KOPT-K1 (cell line): Measurements from ENCODE around the gene CHMP1B.

Experiments used
- H3K27ac ChIP-seq: fragments of 200-600 bp; sonication (generic); 2 replicates; pipeline ENCODE4 v1.5.1; 2016; ENCODE audit warnings: antibody characterized with exemption, mild to moderate bottlenecking, low read depth, low read length; ENCODE audit not compliant: poor library complexity, severe bottlenecking
- H3K36me3 ChIP-seq: fragments of 200-600 bp; sonication (generic); 2 replicates; pipeline ENCODE4 v1.5.1; 2017; ENCODE audit warnings: antibody characterized with exemption, mild to moderate bottlenecking, low read length, moderate library complexity; ENCODE audit not compliant: insufficient read depth
- H3K9me3 ChIP-seq: fragments of 200-600 bp; sonication (generic); 2 replicates; pipeline ENCODE4 v1.5.1; 2017; ENCODE audit warnings: antibody characterized with exemption, low read length, mild to moderate bottlenecking; ENCODE audit not compliant: insufficient read depth, poor library complexity, severe bottlenecking

CHMP1B gene

DNA sequence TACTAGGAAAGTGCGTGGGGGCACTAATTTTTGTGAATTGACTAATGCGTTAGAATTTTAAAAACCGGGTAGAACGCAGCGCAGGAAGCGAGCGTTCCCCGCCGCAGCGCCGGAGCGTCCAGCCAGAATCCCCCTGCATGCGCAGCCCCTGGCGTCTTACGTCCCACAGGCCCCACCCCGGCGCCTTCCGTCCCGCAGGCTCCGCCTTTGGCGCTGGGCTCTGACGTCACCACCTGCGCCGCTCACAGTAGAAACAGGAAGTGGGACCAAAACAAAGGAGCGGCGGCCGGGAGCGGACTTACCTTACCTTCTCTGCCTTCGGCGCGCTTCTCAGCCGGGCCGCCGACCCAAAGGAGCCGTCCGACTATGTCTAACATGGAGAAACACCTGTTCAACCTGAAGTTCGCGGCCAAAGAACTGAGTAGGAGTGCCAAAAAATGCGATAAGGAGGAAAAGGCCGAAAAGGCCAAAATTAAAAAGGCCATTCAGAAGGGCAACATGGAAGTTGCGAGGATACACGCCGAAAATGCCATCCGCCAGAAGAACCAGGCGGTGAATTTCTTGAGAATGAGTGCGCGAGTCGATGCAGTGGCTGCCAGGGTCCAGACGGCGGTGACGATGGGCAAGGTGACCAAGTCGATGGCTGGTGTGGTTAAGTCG lies at the start of gene CHMP1B:
CHMP1B (plus strand) TSS at position 268 of the 660 bp plus-strand sequence; CDS start at position 367, 99 bp downstream.
- H3K9me3 ChIP-seq = no peaks in the 10 kb centered on the region
- H3K27ac ChIP-seq = peak within 1 kb of the TSS; percentile 69
- peaks cover 11% of the 10 kb centered on the region for H3K36me3 ChIP-seq

DNA sequence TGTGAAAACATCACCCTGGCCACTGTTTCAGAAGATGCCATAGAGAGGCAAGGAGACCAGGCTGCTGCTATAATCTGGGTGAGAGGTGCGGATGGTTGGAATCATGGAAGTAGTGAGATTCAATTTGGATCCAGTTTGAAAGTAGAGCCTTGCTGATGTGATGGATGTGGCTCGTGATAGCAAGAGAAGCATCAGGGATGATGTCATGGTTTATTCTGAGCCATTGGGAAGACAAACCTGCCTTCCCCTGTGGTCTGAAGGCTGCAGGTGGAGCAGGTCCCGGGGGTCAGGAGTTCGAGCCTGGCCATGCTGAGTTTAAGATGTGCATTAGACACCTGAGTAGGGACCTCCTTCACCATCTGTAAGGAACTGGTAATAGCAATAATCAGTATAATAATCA lies 49.6 kb upstream of the CHMP1B start:
- Histone ChIP-seq H3K27ac (no peak overlapping the region), H3K36me3 (no peaks in the 10 kb centered on the region), H3K9me3 (no peaks in the 10 kb centered on the region)

DNA sequence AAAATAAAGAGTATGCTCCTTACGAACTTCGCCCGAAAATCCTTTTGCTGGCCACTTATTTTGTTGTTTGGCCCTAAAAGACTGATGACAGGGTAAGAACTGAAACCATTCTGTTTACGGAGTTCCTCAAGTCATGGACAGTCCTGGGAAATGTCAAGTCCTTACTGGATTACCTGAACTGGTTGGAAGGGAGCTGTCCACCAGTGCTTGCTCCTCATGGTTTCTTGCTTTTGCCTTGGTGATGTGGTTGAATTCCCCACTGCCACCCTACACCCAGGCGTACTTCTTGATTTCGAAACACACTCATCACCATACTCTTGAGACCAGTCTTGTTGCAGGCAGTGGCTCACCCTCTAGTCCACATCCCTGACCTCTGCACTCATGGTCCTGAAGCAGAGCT lies 49.1 kb upstream of the CHMP1B start:
- Histone ChIP-seq H3K9me3 (no peaks in the 10 kb centered on the region), H3K27ac (no peak overlapping the region), H3K36me3 (no peaks in the 10 kb centered on the region)

DNA sequence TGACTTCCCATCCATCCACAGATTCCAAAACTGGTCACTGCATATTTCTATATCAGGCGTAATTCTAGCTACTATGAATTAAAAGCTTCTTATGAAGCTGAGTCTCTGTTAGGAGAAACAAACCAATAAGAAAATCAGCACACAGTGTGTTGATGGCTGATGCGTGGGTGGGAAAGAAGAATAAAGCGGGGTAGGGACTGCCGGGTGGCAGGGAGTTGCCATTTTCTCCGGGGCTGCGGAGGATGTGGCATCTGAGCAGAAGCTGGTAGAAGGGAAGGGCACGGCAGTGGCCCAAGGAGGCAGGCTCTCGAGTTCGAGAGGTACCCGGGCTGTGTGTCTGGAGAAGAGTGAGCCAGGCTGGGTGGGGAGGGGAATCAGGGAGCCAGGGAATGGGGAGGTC lies 48.6 kb upstream of the CHMP1B start:
- Histone ChIP-seq H3K36me3 (no peaks in the 10 kb centered on the region), H3K9me3 (no peaks in the 10 kb centered on the region), H3K27ac (no peak overlapping the region)

DNA sequence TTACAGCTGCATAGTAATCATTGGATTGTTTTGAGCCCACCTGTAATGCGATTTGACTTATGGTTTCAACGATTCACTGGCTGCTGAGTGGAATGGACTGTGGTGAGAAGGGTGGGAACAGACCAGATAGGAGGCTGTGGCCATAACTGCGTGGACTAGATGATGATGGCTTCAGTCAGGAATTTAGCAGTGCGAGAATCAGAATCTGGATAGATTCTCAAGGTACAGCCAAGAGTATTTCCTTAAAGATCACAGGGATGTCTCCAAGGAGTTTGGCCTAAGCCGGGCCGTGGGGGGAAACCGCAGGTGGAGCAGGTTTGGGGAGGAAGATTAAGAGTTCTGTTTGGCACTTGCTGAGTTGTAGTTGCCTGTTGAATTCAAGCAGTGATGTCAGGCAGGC lies 44.0 kb upstream of the CHMP1B start:
- Histone ChIP-seq H3K27ac (no peak overlapping the region), H3K36me3 (no peaks in the 10 kb centered on the region), H3K9me3 (no peaks in the 10 kb centered on the region)

- H3K36me3 ChIP-seq = no peaks in the 10 kb centered on the region
- no peak overlapping the region for H3K27ac ChIP-seq
- no peaks in the 10 kb centered on the region for H3K9me3 ChIP-seq
Measured at GRCh38 chr18:11808001-11808855, 43.0 kb upstream of the CHMP1B start.

- Histone ChIP-seq H3K27ac (no peak overlapping the region), H3K36me3 (no peaks in the 10 kb centered on the region), H3K9me3 (no peaks in the 10 kb centered on the region)
Measured at GRCh38 chr18:11809895-11810294, 41.3 kb upstream of the CHMP1B start.

- Histone ChIP-seq H3K27ac (no peak overlapping the region), H3K9me3 (no peaks in the 10 kb centered on the region), H3K36me3 (no peaks in the 10 kb centered on the region)
Measured at GRCh38 chr18:11810379-11810778, 40.8 kb upstream of the CHMP1B start.

DNA sequence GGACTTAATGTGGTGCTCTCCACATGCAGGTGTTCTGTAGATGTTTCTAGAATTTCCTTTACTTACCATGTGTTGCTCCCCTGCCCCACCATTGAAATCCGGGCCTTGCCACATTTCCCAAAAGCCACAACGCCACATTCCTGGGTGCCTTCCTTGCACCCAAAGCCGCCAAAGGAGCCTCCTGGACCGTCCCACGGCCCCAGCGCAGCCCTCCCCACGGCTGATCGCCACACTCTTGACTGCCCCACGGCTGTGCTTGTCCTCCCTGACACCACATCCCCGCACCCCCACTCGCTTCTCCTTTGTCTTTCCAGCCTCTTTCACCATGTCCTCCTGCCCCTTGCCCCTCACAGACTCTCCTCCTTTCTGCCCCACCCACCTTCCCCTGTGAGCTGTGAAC lies 40.2 kb upstream of the CHMP1B start:
- no peaks in the 10 kb centered on the region for H3K36me3 ChIP-seq
- H3K27ac ChIP-seq = no peak overlapping the region
- H3K9me3 ChIP-seq = no peaks in the 10 kb centered on the region

- no peak overlapping the region for H3K27ac ChIP-seq
- H3K36me3 ChIP-seq = no peaks in the 10 kb centered on the region
- H3K9me3 ChIP-seq = peaks cover 5% of the 10 kb centered on the region
Measured at GRCh38 chr18:11817229-11817628, 34.0 kb upstream of the CHMP1B start.

DNA sequence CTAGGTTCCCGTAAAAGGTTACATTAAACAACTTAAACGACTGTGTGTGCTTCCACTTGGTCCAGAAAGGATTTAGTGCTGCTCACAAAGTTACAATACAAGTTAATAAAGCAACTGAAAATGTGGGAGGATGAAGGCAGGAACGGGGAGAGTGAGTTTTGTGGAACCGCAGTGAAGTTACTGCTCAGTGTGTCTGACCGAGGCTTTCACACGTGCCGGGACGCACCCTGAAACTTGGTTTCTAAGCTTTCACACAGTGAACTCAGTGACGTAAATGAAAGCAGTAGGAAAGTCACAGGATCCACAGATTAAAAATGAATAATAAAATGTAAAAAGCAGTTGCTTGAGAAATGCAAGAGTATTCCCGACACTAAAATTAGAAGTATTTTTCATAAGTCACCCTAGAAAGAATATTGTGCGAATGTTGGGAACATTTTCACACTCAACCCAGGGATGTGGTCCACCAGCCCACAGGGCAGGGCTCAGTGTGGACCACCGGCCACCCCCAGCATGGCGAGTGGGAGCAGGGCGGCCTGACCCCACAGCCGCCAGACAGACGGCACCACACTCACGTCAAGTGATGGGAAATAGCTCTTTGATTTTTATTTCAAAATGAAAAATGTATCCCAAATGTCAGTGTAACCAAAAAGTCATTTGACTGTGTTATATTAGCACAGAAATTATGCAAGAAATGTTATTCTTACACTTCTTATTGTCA lies 32.6 kb upstream of the CHMP1B start:
- Histone ChIP-seq H3K36me3 (no peaks in the 10 kb centered on the region), H3K27ac (no peak overlapping the region), H3K9me3 (peaks cover 5% of the 10 kb centered on the region)

DNA sequence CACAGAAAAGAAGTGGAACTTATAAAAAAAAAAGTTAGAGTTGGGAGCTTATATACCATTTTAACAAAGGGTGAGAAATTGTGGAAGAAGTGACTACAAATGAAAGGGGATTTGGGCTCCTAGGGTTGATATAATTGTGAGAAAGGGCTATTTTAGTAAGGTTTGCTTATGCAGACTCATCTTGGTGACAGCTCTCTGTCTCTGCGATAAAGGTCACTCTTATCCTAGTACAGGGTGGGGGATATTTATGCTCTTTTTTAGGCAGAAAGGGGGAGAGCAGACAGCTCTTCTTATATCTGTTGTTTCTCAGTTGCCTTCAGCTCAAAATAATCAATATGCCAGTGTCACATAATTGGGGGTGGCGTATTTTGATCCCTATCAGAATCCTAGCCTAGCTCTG lies 31.3 kb upstream of the CHMP1B start:
- H3K27ac ChIP-seq = no peak overlapping the region

DNA sequence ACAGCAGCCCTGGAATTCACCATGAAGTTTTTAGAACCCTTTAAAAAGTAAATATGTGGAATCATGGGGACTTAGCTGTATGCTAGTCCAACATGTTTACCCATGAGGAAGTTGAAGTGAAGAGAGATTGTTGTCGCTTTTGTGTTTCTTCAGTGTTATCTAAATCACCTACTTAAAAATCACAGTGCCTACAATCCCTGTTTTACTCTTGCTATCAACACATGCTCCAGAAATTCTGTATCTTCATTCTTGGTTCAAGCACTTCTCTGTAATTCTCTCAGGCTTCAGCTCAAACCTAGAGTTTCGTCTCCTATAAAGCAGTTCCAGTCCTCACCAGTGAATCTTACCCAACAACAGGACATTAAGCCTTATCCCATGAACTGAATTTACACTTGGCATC lies 30.5 kb upstream of the CHMP1B start:
- no peak overlapping the region for H3K27ac ChIP-seq
- H3K9me3 ChIP-seq = peaks cover 5% of the 10 kb centered on the region
- H3K36me3 ChIP-seq = no peaks in the 10 kb centered on the region

More for the DNA sequence above, 31.3 kb upstream of the CHMP1B start:
- peaks cover 5% of the 10 kb centered on the region for H3K9me3 ChIP-seq
- no peaks in the 10 kb centered on the region for H3K36me3 ChIP-seq

- H3K36me3 ChIP-seq = no peaks in the 10 kb centered on the region
- peaks cover 5% of the 10 kb centered on the region for H3K9me3 ChIP-seq
- no peak overlapping the region for H3K27ac ChIP-seq
Measured at GRCh38 chr18:11821208-11821607, 30.0 kb upstream of the CHMP1B start.

- Histone ChIP-seq H3K36me3 (no peaks in the 10 kb centered on the region), H3K9me3 (peaks cover 5% of the 10 kb centered on the region), H3K27ac (no peak overlapping the region)
Measured at GRCh38 chr18:11821643-11822237, 29.5 kb upstream of the CHMP1B start.
